ENCODE measurements around the gene CHD9NB. TPM values are rescaled to one million over a fixed set of nuclear protein-coding genes. Genes with fewer than 3 reads are reported as not detected.

Gene CHD9NB
- total RNA-seq, 1 experiment from 2014 or later: 0.40 TPM

DNA sequence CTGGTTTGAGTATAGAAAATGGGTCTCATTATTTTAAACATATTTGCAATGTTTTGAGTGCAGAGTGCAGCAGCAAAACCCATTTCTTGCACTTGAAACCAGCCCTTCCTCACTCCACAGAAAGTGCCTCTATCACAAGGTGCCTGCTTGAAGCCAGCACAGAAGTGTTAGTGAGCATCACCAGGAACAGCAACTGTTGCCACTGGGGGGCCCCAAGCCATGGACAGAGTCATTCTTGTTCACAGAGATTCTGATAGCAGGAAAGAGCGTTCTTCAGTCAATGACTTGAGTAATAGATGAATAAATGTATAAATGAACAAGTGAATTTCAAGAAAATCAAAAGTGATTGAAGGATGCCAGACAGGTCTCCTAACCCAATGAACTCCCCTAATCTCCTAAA, 45.6 kb downstream of the CHD9NB start:
- H3K79me2 ChIP-seq (ENCODE audit: low read length): no peaks in the 10 kb centered on the region
- CTCF ChIA-PET: no interaction called here
- ATAC-seq (no peak), DNase-seq (no peak)
- H3F3A ChIP-seq (ENCODE audit: low read length, unreplicated experiment): no peaks in the 10 kb centered on the region
- POLR2A ChIA-PET (ENCODE audit: unreplicated experiment): no interaction called here
- H3K27ac ChIP-seq (ENCODE audit: low read length): no peak overlapping the region
- no peaks in the 10 kb centered on the region for H3K4me1 ChIP-seq (ENCODE audit: insufficient read depth, low read length)
- intact Hi-C loops (cut with micrococcal nuclease): no loop called here
- H3K9me2 ChIP-seq (replicated peaks; ENCODE audit: low read length): no peaks in the 10 kb centered on the region
- no peak overlapping the region for H3K9ac ChIP-seq (ENCODE audit: low read length)
- no peak for TF ChIP-seq EZH2 (IDR thresholded peaks at IDR 0.05; ENCODE audit: low read length, unreplicated experiment)
- TF ChIP-seq, protein P1, sequence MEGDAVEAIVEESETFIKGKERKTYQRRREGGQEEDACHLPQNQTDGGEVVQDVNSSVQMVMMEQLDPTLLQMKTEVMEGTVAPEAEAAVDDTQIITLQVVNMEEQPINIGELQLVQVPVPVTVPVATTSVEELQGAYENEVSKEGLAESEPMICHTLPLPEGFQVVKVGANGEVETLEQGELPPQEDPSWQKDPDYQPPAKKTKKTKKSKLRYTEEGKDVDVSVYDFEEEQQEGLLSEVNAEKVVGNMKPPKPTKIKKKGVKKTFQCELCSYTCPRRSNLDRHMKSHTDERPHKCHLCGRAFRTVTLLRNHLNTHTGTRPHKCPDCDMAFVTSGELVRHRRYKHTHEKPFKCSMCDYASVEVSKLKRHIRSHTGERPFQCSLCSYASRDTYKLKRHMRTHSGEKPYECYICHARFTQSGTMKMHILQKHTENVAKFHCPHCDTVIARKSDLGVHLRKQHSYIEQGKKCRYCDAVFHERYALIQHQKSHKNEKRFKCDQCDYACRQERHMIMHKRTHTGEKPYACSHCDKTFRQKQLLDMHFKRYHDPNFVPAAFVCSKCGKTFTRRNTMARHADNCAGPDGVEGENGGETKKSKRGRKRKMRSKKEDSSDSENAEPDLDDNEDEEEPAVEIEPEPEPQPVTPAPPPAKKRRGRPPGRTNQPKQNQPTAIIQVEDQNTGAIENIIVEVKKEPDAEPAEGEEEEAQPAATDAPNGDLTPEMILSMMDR (conservative IDR thresholded peaks at IDR 0.05; ENCODE audit: low read depth, low read length): no peak
- TF ChIP-seq EZH2phosphoT487 (IDR thresholded peaks at IDR 0.05; ENCODE audit: borderline replicate concordance, low read length): no peak
- BruUV-seq (replicated peaks): no TSS peak
- H3K27me3 ChIP-seq (ENCODE audit: low read length): no peaks in the 10 kb centered on the region
- no peak overlapping the region for H3K4me2 ChIP-seq (ENCODE audit: low read length)
- H3K4me3 ChIP-seq (ENCODE audit: low read length): no peak overlapping the region
- H3K9me3 ChIP-seq (ENCODE audit: low read length): no peaks in the 10 kb centered on the region
- no peak overlapping the region for H2AFZ ChIP-seq (ENCODE audit: low read length)
- no peaks in the 10 kb centered on the region for H3K36me3 ChIP-seq (ENCODE audit: low read depth, low read length)
- no peaks in the 10 kb centered on the region for H4K20me1 ChIP-seq (ENCODE audit: low read length)

GRCh38 chr16:52997922-52998321, 54.8 kb downstream of the CHD9NB start:
- H3K4me2 ChIP-seq (ENCODE audit: low read length): no peak overlapping the region
- H3K36me3 ChIP-seq (ENCODE audit: low read depth, low read length): no peaks in the 10 kb centered on the region
- POLR2A ChIA-PET (ENCODE audit: unreplicated experiment): no interaction called here
- intact Hi-C loops (cut with micrococcal nuclease): no loop called here
- no peaks in the 10 kb centered on the region for H3K79me2 ChIP-seq (ENCODE audit: low read length)
- H3K27me3 ChIP-seq (ENCODE audit: low read length): no peaks in the 10 kb centered on the region
- no peaks in the 10 kb centered on the region for H3K4me1 ChIP-seq (ENCODE audit: insufficient read depth, low read length)
- ATAC-seq: no peak
- H3K9me2 ChIP-seq (replicated peaks; ENCODE audit: low read length): no peaks in the 10 kb centered on the region
- H4K20me1 ChIP-seq (ENCODE audit: low read length): no peaks in the 10 kb centered on the region
- no TSS peak for BruUV-seq (replicated peaks)
- DNase-seq: no peak
- no peak overlapping the region for H3K4me3 ChIP-seq (ENCODE audit: low read length)
- TF ChIP-seq EZH2phosphoT487 (IDR thresholded peaks at IDR 0.05; ENCODE audit: borderline replicate concordance, low read length) (no peak), EZH2 (IDR thresholded peaks at IDR 0.05; ENCODE audit: low read length, unreplicated experiment) (no peak)
- TF ChIP-seq, protein P1 (conservative IDR thresholded peaks at IDR 0.05; ENCODE audit: low read depth, low read length): no peak
- no peak overlapping the region for H2AFZ ChIP-seq (ENCODE audit: low read length)
- CTCF ChIA-PET: no interaction called here
- no peaks in the 10 kb centered on the region for H3K9me3 ChIP-seq (ENCODE audit: low read length)
- no peak overlapping the region for H3K27ac ChIP-seq (ENCODE audit: low read length)
- H3K9ac ChIP-seq (ENCODE audit: low read length): no peak overlapping the region
- no peaks in the 10 kb centered on the region for H3F3A ChIP-seq (ENCODE audit: low read length, unreplicated experiment)

DNA sequence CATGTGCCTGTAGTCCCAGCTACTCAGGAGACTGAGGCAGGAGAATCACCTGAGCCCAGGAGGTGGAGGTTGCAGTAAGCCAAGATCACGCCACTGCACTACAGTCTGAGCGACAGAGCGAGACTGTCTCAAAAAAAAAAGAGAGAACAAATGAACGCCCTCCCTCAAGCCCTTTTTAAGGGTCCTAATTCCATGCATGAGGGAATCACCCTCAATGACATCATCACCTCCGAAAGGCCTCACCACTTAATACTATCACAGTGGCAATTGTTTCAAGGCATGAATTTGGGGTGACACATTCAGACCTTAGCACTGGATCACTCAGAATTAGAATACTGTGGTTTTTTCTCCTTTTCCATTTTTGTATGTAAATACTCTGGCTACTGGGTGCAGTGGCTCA, 57.8 kb downstream of the CHD9NB start:
- no peaks in the 10 kb centered on the region for H3K79me2 ChIP-seq (ENCODE audit: low read length)
- TF ChIP-seq EZH2 (IDR thresholded peaks at IDR 0.05; ENCODE audit: low read length, unreplicated experiment): no peak
- no peak for TF ChIP-seq EZH2phosphoT487 (IDR thresholded peaks at IDR 0.05; ENCODE audit: borderline replicate concordance, low read length)
- TF ChIP-seq, protein P1 (conservative IDR thresholded peaks at IDR 0.05; ENCODE audit: low read depth, low read length): no peak

More for the DNA sequence above, 57.8 kb downstream of the CHD9NB start:
- Histone ChIP-seq H3K4me2 (ENCODE audit: low read length) (no peak overlapping the region), H3K9me2 (replicated peaks; ENCODE audit: low read length) (no peaks in the 10 kb centered on the region), H4K20me1 (ENCODE audit: low read length) (no peaks in the 10 kb centered on the region), H3K36me3 (ENCODE audit: low read depth, low read length) (no peaks in the 10 kb centered on the region), H3K4me1 (ENCODE audit: insufficient read depth, low read length) (no peaks in the 10 kb centered on the region), H3F3A (ENCODE audit: low read length, unreplicated experiment) (no peaks in the 10 kb centered on the region), H3K9me3 (ENCODE audit: low read length) (no peaks in the 10 kb centered on the region), H3K27me3 (ENCODE audit: low read length) (no peaks in the 10 kb centered on the region), H2AFZ (ENCODE audit: low read length) (no peak overlapping the region), H3K4me3 (ENCODE audit: low read length) (no peak overlapping the region), H3K9ac (ENCODE audit: low read length) (no peak overlapping the region), H3K27ac (ENCODE audit: low read length) (no peak overlapping the region)
- intact Hi-C loops (cut with micrococcal nuclease): no loop called here
- DNase-seq (no peak), ATAC-seq (no peak)
- no TSS peak for BruUV-seq (replicated peaks)
- ChIA-PET POLR2A (ENCODE audit: unreplicated experiment) (no interaction called here), CTCF (no interaction called here)

Measured in PC-3 (cell line).